GM10248 (cell line): ENCODE data around the gene SRRM3.
"Not testable (repeated sequence)": the region's sequence is repeated elsewhere in the genome, so short reads cannot be mapped to it uniquely, and the experiment has no call there.

Experiments
- CTCF ChIA-PET: fragments of 300-600 bp; sonication (Branson Sonifier 250); formaldehyde crosslinking; extraction: SDS; loops from one replicate; lab custom pipeline; 2021; ENCODE audit warnings: antibody characterized with exemption; lab: Yijun Ruan, JAX
- POLR2A ChIA-PET: fragments of 350-650 bp; sonication (Branson Sonifier 250); formaldehyde crosslinking; extraction: SDS; loops from one replicate; lab custom pipeline; 2020; ENCODE audit warnings: antibody characterized with exemption; lab: Yijun Ruan, JAX
- DNase-seq: peaks from one replicate; pipeline ENCODE4 v3.0.0; 2012; ENCODE audit errors: extremely low spot score
- TF ChIP-seq, protein P1 (sequence below): IDR thresholded peaks from 2 replicates; pipeline ENCODE4 v1.5.1; 2012; ENCODE audit warnings: mild to moderate bottlenecking, low read depth; ENCODE audit errors: extremely low read depth, missing control alignments, control extremely low read depth

The SRRM3 gene

DNA sequence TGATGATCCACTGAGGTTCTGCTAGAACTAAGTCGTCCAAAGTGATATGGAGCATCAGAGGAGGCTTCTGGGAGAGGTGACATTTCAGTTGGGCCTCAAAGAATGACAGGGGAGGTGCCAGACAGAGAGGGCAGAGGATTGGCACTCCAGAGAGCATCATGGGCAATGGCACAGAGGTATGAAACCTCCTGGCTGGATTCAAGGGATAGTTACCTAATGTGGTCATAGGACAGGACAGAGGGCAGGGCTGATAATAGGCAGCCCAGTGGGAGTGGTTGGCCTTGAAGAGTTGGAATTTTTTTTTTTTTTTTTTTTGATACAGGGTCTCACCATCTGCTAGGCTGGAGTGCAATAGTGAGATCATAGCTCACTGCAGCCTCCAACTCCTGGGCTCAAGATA is 7.6 kb downstream of the SRRM3 start:
- DNase-seq: no peak
- CTCF ChIA-PET: interaction anchor here (1.2 kb wide), 1 partner anchor 54 kb away, joined by 5 read pairs; no protein-coding TSS in a partner anchor
- TF ChIP-seq, protein P1, sequence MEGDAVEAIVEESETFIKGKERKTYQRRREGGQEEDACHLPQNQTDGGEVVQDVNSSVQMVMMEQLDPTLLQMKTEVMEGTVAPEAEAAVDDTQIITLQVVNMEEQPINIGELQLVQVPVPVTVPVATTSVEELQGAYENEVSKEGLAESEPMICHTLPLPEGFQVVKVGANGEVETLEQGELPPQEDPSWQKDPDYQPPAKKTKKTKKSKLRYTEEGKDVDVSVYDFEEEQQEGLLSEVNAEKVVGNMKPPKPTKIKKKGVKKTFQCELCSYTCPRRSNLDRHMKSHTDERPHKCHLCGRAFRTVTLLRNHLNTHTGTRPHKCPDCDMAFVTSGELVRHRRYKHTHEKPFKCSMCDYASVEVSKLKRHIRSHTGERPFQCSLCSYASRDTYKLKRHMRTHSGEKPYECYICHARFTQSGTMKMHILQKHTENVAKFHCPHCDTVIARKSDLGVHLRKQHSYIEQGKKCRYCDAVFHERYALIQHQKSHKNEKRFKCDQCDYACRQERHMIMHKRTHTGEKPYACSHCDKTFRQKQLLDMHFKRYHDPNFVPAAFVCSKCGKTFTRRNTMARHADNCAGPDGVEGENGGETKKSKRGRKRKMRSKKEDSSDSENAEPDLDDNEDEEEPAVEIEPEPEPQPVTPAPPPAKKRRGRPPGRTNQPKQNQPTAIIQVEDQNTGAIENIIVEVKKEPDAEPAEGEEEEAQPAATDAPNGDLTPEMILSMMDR: no peak
- POLR2A ChIA-PET: no interaction called here

DNA sequence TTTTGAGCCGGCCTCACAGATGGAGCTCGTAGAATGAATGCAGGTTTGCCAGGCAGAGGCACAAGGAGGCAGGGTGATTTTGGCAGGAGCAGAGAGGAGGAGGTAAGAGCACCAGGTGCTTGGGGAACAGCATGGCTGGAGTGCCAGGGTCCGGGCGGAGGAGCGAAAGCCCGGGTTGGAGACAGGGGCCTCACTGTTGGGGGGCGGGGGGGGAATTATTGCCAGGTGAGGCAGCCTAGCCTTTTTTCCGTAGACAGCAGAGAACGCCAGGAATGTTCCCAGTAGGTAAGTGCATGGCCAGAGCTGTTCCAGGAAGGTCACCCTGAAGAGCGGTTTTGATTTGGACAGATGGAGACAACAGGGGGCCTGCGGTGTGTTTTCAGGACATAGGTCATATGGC is 9.5 kb downstream of the SRRM3 start:
- no peak for DNase-seq
- CTCF ChIA-PET: interaction anchor here (1.0 kb wide), 1 partner anchor 52 kb away, joined by 3 read pairs; no protein-coding TSS in a partner anchor
- POLR2A ChIA-PET: no interaction called here
- TF ChIP-seq, protein P1: no peak

DNA sequence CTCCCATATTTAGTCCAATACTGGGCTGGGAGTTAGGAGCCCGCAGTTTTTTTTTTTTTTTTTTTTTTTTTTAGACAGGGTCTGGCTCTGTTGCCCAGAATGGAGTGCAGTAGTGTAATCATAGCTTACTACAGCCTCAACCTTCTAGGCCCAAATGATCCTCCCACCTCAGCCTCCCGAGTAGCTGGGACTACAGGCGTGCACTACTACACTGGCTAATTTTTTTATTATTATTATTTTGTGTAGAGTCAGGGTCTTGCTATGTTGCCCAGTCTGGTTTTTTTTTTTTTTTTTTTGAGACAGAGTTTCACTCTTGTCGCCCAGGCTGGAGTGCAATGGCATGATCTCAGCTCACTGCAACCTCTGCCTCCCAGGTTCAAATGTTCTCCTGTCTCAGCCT is 13.7 kb downstream of the SRRM3 start:
- POLR2A ChIA-PET, CTCF ChIA-PET, DNase-seq: not testable (repeated sequence)

DNA sequence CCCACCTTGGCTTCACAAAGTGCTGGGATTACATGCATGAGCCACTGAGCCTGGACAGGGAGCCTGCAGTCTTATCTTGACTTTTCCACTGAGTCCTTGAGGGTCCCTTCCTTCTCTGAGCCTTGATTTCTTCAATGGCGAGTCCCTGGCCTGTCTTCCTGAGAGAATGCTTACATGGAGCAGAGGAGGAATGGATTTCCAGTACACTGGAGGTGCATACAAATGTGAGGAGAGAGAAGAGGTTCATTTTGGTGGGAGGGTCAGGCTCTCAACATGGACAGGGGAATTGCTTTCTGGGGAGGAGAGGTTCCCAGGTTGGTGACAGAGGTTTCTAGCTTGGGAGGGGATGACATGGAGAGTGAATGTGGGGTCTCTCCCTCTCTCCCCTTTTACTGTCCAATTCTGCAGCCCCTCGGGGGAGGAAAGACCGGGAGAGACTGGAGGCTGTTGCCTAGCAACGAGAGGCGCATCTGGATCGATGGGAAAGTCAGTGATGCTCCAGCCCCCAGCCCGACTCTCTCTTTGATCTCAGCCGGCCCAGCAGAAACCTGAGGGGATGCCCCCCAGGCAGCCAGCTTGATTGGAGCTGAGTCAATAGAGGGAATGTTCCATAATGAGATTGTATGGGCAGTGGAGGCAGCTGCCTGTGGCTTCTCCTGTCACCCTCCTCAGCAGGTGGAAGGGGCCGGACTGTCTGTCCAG is 14.8 kb downstream of the SRRM3 start:
- CTCF ChIA-PET: interaction anchor here (1.9 to 3.9 kb wide), 2 partner anchors 38 to 46 kb away, joined by 4 to 13 read pairs; no protein-coding TSS in a partner anchor
- POLR2A ChIA-PET: no interaction called here
- no peak for DNase-seq
- TF ChIP-seq, protein P1: no peak

DNA sequence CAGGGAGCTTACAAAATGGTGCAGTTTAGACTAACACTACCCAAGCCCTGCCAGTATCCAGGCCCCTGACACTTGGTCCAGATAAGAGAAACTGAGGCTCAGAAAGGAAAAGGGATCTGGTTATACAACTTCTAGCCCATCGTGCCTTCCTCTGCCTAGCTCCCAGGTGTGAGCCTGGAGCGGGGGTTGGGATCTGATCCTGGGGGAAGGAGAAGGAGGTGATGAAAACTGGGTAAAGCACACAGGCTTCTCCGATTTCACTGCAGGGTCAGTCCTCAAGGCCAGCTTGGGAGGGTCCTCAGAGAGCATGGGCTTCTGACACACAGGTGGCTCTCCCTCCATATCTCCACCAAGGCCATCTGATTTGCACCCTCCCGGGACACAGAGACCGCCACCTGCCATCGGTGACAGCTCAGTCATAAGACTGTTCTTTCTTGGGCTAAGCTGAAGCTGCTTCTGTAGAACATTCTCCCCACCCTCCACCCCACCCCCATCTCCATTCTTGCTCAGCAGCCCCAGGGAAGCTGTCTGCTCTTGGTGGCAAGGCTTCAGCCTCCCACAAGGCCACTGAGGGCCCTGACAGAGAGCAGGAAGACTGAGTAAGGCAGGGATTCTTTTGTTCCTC is 16.4 kb downstream of the SRRM3 start:
- ChIA-PET CTCF (interaction anchor here (1.9 to 3.9 kb wide), 2 partner anchors 40 to 44 kb away, joined by 4 to 13 read pairs; no protein-coding TSS in a partner anchor), POLR2A (no interaction called here)
- TF ChIP-seq, protein P1: no peak
- DNase-seq: no peak

DNA sequence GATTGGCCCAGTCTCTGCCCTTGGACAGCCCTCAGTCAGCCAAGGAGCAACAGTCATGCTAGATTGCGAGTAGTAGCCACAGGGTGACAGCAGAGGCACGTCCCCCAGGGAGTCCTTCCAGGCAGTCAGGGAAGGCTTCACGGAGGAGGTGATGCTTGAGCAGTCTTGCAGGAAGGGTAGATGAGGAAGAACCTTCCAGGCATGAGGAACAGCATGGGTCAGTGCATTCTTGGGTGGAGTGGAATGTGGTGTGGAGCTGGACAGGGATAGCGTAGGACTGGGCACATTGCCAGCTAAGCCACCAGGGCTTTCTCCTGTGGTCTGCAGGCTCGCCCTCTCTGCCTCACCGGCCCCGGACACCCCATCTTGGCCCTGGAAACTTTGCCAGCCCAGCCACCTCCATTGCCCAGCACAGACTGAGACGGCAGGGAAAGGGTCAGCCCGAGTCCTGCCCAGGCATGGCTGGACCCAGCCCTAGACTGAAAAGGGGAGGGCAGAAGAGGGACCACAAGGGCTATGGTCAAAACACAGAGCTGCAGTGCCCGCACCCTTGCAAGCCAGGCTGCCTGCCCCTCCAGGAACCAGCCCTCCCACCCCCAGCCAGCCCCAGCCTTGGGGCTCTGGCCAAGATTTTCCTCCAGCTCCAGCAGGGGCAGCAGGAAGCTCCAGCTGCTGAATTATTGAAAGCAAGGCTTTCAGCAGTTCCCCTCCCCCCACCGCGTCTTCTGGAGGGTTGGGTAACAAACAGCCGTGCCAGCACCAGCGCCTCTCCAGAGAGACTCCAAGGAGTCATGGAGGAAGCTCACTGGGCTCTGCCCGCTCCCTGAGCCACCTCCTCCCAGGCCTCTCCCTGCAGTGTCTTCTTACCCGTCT is 18.7 kb downstream of the SRRM3 start:
- TF ChIP-seq, protein P1: no peak
- no peak for DNase-seq
- ChIA-PET CTCF (interaction anchor here (0.9 to 1.3 kb wide), 4 partner anchors 10 to 94 kb away, joined by 3 read pairs; no protein-coding TSS in a partner anchor), POLR2A (interaction anchor here (0.6 kb wide), 1 partner anchor 35 kb away, joined by 3 read pairs; no protein-coding TSS in a partner anchor)
